HG03045 (cell line): Measurements from ENCODE around the gene GMNC.
"Not testable (repeated sequence)": the region's sequence is repeated elsewhere in the genome, so short reads cannot be mapped to it uniquely, and the experiment has no call there.

ENCODE experiments used
- ATAC-seq: cut with Tn5 transposase; IDR thresholded peaks from one replicate; pipeline ENCODE4 v1.9.1; 2021; ENCODE audit warnings: mild to moderate bottlenecking, moderate library complexity; ENCODE audit not compliant: unreplicated experiment

The GMNC gene

GRCh38 chr3:190862209-190863118, at the start of gene GMNC:
GMNC (minus strand) TSS chr3:190862694; CDS start chr3:190862615, 79 bp downstream.
- ATAC-seq = peak; percentile 94

- no peak for ATAC-seq
These were observed 48.9 kb upstream of the GMNC start for GRCh38 chr3:190911382-190911781.

- ATAC-seq = no peak
These were observed 47.4 kb upstream of the GMNC start for GRCh38 chr3:190909908-190910307.

- no peak for ATAC-seq
These were observed 40.7 kb upstream of the GMNC start for GRCh38 chr3:190903156-190903555.

- ATAC-seq = no peak
These were observed 39.8 kb upstream of the GMNC start for GRCh38 chr3:190902292-190902691.

- no peak for ATAC-seq
These were observed 30.0 kb upstream of the GMNC start for GRCh38 chr3:190892395-190892902.

GRCh38 chr3:190886945-190887344, 24.5 kb upstream of the GMNC start:
- ATAC-seq = peak; percentile 62

- no peak for ATAC-seq
These were observed 21.7 kb upstream of the GMNC start for GRCh38 chr3:190883973-190884832.

- ATAC-seq = no peak
These were observed 20.6 kb upstream of the GMNC start for GRCh38 chr3:190883141-190883540.

- no peak for ATAC-seq
These were observed 15.4 kb upstream of the GMNC start for GRCh38 chr3:190877925-190878324.

GRCh38 chr3:190876433-190876832, 13.9 kb upstream of the GMNC start:
- not testable (repeated sequence) for ATAC-seq

- ATAC-seq = not testable (repeated sequence)
These were observed 12.6 kb upstream of the GMNC start for GRCh38 chr3:190875061-190875460.

- no peak for ATAC-seq
These were observed 7.6 kb upstream of the GMNC start for GRCh38 chr3:190870127-190870526.

GRCh38 chr3:190867071-190867470, 4.6 kb upstream of the GMNC start:
- no peak for ATAC-seq

- no peak for ATAC-seq
These were observed 3.3 kb upstream of the GMNC start for GRCh38 chr3:190865828-190866227.

GRCh38 chr3:190865419-190865818, 2.9 kb upstream of the GMNC start:
- no peak for ATAC-seq

- no peak for ATAC-seq
These were observed 1.5 kb upstream of the GMNC start for GRCh38 chr3:190864002-190864401.

- ATAC-seq = no peak
These were observed 598 bp upstream of the GMNC start for GRCh38 chr3:190863119-190863465.

GRCh38 chr3:190860521-190860920, 2.0 kb downstream of the GMNC start:
- no peak for ATAC-seq

GRCh38 chr3:190855151-190855550, 7.3 kb downstream of the GMNC start:
- ATAC-seq = no peak

- ATAC-seq = no peak
These were observed 8.4 kb downstream of the GMNC start for GRCh38 chr3:190854062-190854461.

- ATAC-seq = no peak
These were observed 9.0 kb downstream of the GMNC start for GRCh38 chr3:190853464-190853863.
